Measurements from ENCODE around the gene MGMT. TPM values are rescaled to one million over a fixed set of nuclear protein-coding genes. Genes with fewer than 3 reads are reported as not detected.

MGMT gene
- total RNA-seq, 2 experiments from 2014 or later: 9.0 to 9.6 TPM

- POLR2A ChIA-PET: no interaction called here
- no peaks in the 10 kb centered on the region for H3K27me3 Mint-ChIP-seq
- intact Hi-C loops (cut with DNase I, micrococcal nuclease): no loop called here
These were observed 30.0 kb downstream of the MGMT start for GRCh38 chr10:129497013-129497412.

DNA sequence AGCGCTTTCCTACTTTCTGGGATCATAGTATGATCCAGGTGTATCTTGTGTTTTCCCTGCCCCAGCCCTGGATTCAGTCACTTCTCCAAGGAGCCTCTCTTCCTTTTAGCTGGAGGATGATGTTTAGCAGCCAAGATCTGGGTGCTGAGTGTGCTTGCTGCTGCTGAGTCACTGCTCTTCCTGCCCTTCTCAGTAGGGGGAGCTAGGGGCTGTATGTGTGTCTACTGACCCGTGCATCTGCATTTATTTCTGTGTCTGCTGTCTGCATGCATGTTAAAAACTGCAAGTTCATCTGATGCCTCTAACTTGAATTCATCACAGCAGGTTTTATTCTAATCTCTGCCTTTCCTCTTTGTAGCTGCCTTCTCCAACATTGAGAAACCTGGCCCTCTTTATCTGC lies 31.6 kb downstream of the MGMT start:
- no peak for DNase-seq
- no peak for TF ChIP-seq CTCF (IDR thresholded peaks at IDR 0.05)
- ChIA-PET POLR2A (no interaction called here), CTCF (no interaction called here)
- H3K9me3 ChIP-seq (ENCODE audit: control insufficient read depth in 1 of 2, insufficient read depth in 1 of 2, low read length in 2 of 2): peaks cover 0 to 19% of the 10 kb centered on the region in 2 experiments
- Mint-ChIP-seq H3K27ac (no peak overlapping the region), H3K36me3 (ENCODE audit: low read depth) (peaks cover 86% of the 10 kb centered on the region), H3K9me3 (peaks cover 7% of the 10 kb centered on the region), H3K4me1 (ENCODE audit: low read depth) (peaks cover 9% of the 10 kb centered on the region), H3K4me3 (no peak overlapping the region), H3K27me3 (no peaks in the 10 kb centered on the region)
- H3K27ac ChIP-seq (ENCODE audit: low read depth in 1 of 2, low read length in 2 of 2): no peak overlapping the region
- no peak overlapping the region for H3K4me3 ChIP-seq (ENCODE audit: low read length)
- ATAC-seq (ENCODE audit: poor library complexity): no peak
- no peaks in the 10 kb centered on the region for H3K27me3 ChIP-seq (ENCODE audit: control insufficient read depth in 1 of 2, insufficient read depth in 2 of 2, low read length in 2 of 2)
- H3K4me1 ChIP-seq (ENCODE audit: insufficient read depth, low read length): no peaks in the 10 kb centered on the region
- intact Hi-C loops (cut with DNase I, micrococcal nuclease): no loop called here
- no peaks in the 10 kb centered on the region for H3K36me3 ChIP-seq (ENCODE audit: insufficient read depth, low read length)

More at GRCh38 chr10:129497013-129497412, 30.0 kb downstream of the MGMT start:
- H3K27ac ChIP-seq (ENCODE audit: low read depth in 1 of 2, low read length in 2 of 2): no peak overlapping the region
- no peak overlapping the region for H3K4me3 ChIP-seq (ENCODE audit: low read length)
- Mint-ChIP-seq H3K9me3 (peaks cover 5% of the 10 kb centered on the region), H3K27ac (no peak overlapping the region), H3K4me1 (ENCODE audit: low read depth) (peaks cover 14% of the 10 kb centered on the region), H3K36me3 (ENCODE audit: low read depth) (peaks cover 84% of the 10 kb centered on the region), H3K4me3 (no peak overlapping the region)
- no peak for TF ChIP-seq CTCF (IDR thresholded peaks at IDR 0.05)
- ATAC-seq (ENCODE audit: poor library complexity) (no peak), DNase-seq (no peak)
- peaks cover 5 to 27% of the 10 kb centered on the region in 2 experiments for H3K9me3 ChIP-seq (ENCODE audit: control insufficient read depth in 1 of 2, insufficient read depth in 1 of 2, low read length in 2 of 2)
- no peaks in the 10 kb centered on the region for H3K36me3 ChIP-seq (ENCODE audit: insufficient read depth, low read length)
- CTCF ChIA-PET: no interaction called here
- no peaks in the 10 kb centered on the region for H3K27me3 ChIP-seq (ENCODE audit: control insufficient read depth in 1 of 2, insufficient read depth in 2 of 2, low read length in 2 of 2)
- H3K4me1 ChIP-seq (ENCODE audit: insufficient read depth, low read length): no peaks in the 10 kb centered on the region

DNA sequence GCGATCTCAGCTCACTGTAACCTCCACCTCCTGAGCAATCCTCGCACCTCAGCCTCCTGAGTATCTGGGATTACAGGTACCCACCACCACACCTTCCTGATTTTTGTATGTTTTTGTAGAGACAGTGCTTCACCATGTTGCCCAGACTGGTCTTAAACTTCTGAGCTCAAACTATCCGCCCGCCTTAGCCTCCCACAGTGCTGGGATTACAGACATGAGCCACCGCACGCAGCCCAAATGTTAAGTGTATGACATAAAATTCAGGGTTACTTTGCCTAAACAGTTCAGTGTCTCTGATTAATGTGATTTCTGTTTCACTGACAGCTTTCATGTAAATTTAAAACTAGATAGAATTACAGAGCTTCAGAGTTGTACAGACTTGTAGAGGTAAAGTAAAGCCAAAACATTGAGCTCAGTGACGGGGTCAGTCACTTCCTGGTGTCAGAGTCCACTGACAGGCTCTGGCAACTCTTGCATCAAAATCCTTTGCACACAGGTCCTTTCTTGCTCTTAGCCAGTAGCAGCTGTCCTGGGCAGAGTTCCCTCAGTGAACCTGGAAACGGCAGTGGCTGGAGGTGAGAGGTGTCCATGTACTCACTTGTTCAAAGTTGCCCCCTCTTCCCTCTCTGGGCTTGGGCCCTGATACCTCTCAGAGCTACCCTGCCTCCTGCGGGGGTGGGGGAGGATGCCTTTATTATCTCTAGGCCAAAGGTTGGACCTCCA lies 33.7 kb downstream of the MGMT start:
- DNase-seq: no peak
- H3K36me3 ChIP-seq (ENCODE audit: insufficient read depth, low read length): no peaks in the 10 kb centered on the region
- POLR2A ChIA-PET: no interaction called here
- CTCF ChIA-PET: interaction anchor here (1.2 kb wide), 1 partner anchor 9 kb away, joined by 3 read pairs; no protein-coding TSS in a partner anchor
- H3K4me3 ChIP-seq (ENCODE audit: low read length): no peak overlapping the region
- no peak overlapping the region for H3K4me3 Mint-ChIP-seq
- peaks cover 0 to 19% of the 10 kb centered on the region in 2 experiments for H3K9me3 ChIP-seq (ENCODE audit: control insufficient read depth in 1 of 2, insufficient read depth in 1 of 2, low read length in 2 of 2)
- no peak overlapping the region for H3K27ac Mint-ChIP-seq
- TF ChIP-seq CTCF (IDR thresholded peaks at IDR 0.05): no peak
- peaks cover 14% of the 10 kb centered on the region for H3K9me3 Mint-ChIP-seq
- ATAC-seq (ENCODE audit: poor library complexity): no peak
- no peak overlapping the region for H3K27ac ChIP-seq (ENCODE audit: low read depth in 1 of 2, low read length in 2 of 2)
- H3K4me1 ChIP-seq (ENCODE audit: insufficient read depth, low read length): no peaks in the 10 kb centered on the region
- H3K27me3 Mint-ChIP-seq: no peaks in the 10 kb centered on the region
- intact Hi-C loops (cut with DNase I, micrococcal nuclease): no loop called here
- peaks cover 9% of the 10 kb centered on the region for H3K4me1 Mint-ChIP-seq (ENCODE audit: low read depth)
- no peaks in the 10 kb centered on the region for H3K27me3 ChIP-seq (ENCODE audit: control insufficient read depth in 1 of 2, insufficient read depth in 2 of 2, low read length in 2 of 2)
- H3K36me3 Mint-ChIP-seq (ENCODE audit: low read depth): peaks cover 90% of the 10 kb centered on the region
